ENCODE measurements around the gene DCD. TPM values are rescaled to one million over a fixed set of nuclear protein-coding genes. Genes with fewer than 3 reads are reported as not detected.
A peak's percentile ranks its signal among the peaks of the same experiment; 100 is the strongest.
"Not testable (repeated sequence)": the region's sequence is repeated elsewhere in the genome, so short reads cannot be mapped to it uniquely, and the experiment has no call there.

Gene DCD
- total RNA-seq, 1 experiment from 2014 or later: not detected

DNA sequence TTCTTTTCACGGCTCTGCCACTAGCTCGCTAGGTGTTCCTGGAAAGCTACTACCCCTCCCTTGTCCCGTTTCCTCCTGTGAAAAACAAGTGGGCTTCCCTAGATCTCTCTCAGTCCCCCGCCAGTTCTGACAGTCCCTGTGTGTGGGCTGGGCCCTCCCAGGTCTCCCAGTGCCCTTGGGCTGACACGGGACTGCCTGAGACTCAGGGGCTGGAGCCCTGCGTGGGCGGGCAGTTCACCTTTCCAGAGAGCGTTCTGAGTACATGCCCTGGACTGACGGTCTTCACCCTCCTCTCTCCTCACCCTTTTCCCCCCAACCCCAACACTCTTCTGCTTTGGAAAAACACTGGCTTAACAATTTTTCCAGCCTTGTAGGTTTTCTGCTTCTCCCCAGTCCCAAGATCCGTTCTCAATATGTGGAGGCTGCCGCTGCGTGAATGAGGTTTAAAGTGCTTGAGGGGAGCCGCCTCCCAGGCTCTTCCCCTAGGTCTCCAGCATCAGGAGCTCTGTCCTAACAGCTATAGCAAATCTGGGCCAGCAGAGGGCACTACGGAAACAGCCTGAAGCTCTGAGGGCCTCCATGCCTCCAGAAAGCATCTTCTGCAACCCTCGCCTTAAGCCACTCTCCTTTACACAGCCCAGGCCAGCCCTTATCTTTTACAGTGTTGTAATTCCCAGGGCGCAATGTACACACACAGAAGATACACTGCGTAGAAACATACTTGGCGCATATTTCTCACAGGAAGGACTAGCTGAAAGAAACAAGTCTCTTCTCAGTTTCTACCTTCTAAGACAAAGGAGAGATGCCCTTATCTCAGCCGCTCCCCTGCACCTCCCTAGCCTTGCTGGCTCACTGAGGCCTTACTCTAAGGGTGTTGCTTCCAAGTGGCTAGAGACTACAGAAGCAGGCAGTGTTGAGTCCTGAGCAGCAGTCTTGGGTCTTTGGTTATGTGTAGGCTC, 10.4 kb upstream of the DCD start:
- DNase-seq (ENCODE audit: low read depth): peak; percentile 23
- in situ Hi-C loops (cut with HindIII; ENCODE audit: low pct_unique_long_range_greater_than_20kb, low sequenced_read_pairs): no loop called here

GRCh38 chr12:54657105-54657607, 9.0 kb upstream of the DCD start:
- DNase-seq (ENCODE audit: low read depth): no peak
- in situ Hi-C loops (cut with HindIII; ENCODE audit: low pct_unique_long_range_greater_than_20kb, low sequenced_read_pairs): no loop called here

- no peak for DNase-seq (ENCODE audit: low read depth)
- in situ Hi-C loops (cut with HindIII; ENCODE audit: low pct_unique_long_range_greater_than_20kb, low sequenced_read_pairs): no loop called here
These were observed 6.8 kb upstream of the DCD start for GRCh38 chr12:54654926-54655325.

DNA sequence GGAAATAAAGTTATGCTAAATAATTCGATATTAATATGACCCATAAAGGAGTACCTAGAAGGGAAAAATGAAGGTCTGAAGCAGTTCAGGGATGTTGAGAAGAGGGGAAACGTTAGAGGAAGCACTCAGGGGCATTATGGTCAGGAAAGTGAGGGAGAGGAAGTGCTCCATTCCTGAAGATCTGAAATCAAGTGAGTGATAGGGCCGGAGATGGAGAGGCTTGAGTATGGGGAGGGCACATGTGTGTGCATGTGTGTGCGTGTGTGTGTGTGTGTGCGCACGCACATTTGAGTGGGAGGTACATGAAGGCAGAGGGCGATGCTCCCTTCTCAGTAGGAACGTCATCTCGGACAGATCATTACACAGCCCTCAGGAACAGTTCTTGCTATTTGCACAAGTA, 4.9 kb upstream of the DCD start:
- in situ Hi-C loops (cut with HindIII; ENCODE audit: low pct_unique_long_range_greater_than_20kb, low sequenced_read_pairs): no loop called here
- no peak for DNase-seq (ENCODE audit: low read depth)

- in situ Hi-C loops (cut with HindIII; ENCODE audit: low pct_unique_long_range_greater_than_20kb, low sequenced_read_pairs): no loop called here
- no peak for DNase-seq (ENCODE audit: low read depth)
These were observed 2.7 kb upstream of the DCD start for GRCh38 chr12:54650889-54651288.

GRCh38 chr12:54650409-54650808, 2.2 kb upstream of the DCD start:
- in situ Hi-C loops (cut with HindIII; ENCODE audit: low pct_unique_long_range_greater_than_20kb, low sequenced_read_pairs): no loop called here
- no peak for DNase-seq (ENCODE audit: low read depth)

DNA sequence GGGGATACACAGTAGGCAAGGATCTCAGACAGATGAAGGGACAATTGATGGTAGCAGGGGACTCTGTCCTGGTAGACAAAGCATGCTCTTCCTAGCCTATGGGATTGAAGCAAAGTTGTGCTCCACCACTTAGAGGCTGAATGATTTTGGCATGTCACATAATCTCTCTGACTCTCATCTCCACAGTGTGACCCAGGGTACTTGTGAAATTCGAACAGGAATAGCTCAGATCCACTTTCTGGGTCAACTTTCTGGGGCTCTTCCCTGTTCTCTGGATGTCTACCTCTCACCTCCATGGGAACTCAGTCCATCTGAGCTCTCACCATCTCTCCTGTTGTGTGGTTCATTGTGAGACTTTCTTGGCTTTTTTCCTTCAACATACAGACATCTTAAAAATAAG, 1.7 kb upstream of the DCD start:
- DNase-seq (ENCODE audit: low read depth): no peak
- in situ Hi-C loops (cut with HindIII; ENCODE audit: low pct_unique_long_range_greater_than_20kb, low sequenced_read_pairs): no loop called here

DNA sequence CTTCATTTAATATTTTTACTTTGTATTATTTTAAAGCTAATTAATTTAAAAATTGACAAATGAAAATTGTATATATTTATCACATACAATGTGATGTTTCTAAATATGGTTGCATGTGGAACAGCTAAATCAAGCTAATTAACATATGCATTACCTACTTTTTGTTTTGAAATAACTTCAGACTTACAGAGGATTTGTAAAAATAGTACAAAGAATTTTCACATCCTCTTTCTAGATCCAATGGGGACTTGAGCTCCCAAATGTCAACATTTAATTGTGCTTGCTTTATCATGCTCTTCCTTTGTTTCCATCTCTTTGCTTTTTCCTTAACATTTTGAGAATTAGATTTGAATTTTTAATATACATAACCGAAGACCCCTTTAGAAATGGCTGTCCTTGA, 6.6 kb downstream of the DCD start:
- no peak for DNase-seq (ENCODE audit: low read depth)
- in situ Hi-C loops (cut with HindIII; ENCODE audit: low pct_unique_long_range_greater_than_20kb, low sequenced_read_pairs): no loop called here

- in situ Hi-C loops (cut with HindIII; ENCODE audit: low pct_unique_long_range_greater_than_20kb, low sequenced_read_pairs): no loop called here
- DNase-seq (ENCODE audit: low read depth): no peak
These were observed 7.1 kb downstream of the DCD start for GRCh38 chr12:54641089-54641488.

GRCh38 chr12:54639112-54639511, 9.1 kb downstream of the DCD start:
- DNase-seq (ENCODE audit: low read depth); in situ Hi-C loops (cut with HindIII; ENCODE audit: low pct_unique_long_range_greater_than_20kb, low sequenced_read_pairs): not testable (repeated sequence)

GRCh38 chr12:54634795-54635194, 13.4 kb downstream of the DCD start, which contains the start of gene LACRT:
Gene LACRT, minus strand, starts transcription at chr12:54634895. Its CDS starts 54 bp downstream, at chr12:54634841.
- in situ Hi-C loops (cut with HindIII; ENCODE audit: low pct_unique_long_range_greater_than_20kb, low sequenced_read_pairs): no loop called here

DNA sequence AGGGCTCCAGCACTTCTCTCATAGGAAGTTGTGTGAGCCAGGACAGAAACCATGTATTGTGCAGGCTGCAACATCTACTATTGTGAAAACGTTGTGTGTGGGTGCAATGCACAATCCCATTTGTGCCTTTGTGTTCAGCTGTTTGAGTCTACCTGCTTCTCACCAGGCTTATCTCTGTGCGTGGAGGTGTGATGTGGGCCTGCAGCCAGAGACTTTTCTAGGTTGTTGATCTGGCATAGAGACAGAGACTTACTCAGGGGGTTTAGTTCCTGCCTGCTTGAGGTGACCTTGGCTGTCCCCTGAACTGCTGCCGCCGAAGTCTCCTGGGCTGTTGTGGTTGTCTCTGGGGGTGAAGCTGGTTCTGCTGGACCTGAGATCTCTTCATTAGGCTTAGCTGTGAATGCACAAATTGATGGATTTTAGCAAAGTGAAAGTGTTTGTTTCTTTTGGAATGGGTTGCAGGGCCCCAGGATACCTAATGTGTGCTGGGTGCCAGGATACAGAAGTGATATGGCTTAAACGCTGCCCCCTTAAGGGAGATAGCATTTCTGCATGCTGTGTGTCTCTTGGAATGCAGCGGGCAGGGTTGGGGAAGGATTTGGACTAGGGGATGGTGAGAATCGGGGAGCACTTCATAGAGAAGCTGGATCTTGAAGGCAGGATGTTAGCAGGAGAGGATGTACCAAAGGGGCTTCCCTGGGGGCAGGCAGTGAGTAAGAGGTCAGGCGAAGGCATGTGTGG, 16.0 kb downstream of the DCD start:
- in situ Hi-C loops (cut with HindIII; ENCODE audit: low pct_unique_long_range_greater_than_20kb, low sequenced_read_pairs): no loop called here
- DNase-seq (ENCODE audit: low read depth): no peak

More at GRCh38 chr12:54634795-54635194, 13.4 kb downstream of the DCD start, which contains the start of gene LACRT:
- no peak for DNase-seq (ENCODE audit: low read depth)

GRCh38 chr12:54631551-54631950, 16.6 kb downstream of the DCD start:
- DNase-seq (ENCODE audit: low read depth): no peak
- in situ Hi-C loops (cut with HindIII; ENCODE audit: low pct_unique_long_range_greater_than_20kb, low sequenced_read_pairs): no loop called here

DNA sequence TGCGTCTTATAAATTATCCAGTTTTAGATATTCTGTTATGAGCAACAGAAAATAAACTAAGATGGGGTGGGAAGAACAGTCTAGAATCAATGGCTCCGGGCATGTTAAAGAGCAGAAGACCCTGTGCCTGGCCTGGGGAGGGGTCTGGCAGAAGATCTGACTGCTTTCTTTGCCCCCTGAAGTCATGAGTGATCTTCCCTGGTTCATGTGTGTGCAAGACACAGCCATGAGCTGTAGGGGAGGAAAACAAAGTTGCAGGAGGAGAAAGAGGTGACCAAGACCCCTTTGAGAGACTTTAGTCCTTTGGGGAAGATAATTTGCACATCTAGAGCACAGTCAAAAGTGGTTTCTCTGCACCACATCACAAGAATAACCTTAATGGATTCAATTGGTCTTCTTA, 18.2 kb downstream of the DCD start:
- in situ Hi-C loops (cut with HindIII; ENCODE audit: low pct_unique_long_range_greater_than_20kb, low sequenced_read_pairs): no loop called here
- no peak for DNase-seq (ENCODE audit: low read depth)

DNA sequence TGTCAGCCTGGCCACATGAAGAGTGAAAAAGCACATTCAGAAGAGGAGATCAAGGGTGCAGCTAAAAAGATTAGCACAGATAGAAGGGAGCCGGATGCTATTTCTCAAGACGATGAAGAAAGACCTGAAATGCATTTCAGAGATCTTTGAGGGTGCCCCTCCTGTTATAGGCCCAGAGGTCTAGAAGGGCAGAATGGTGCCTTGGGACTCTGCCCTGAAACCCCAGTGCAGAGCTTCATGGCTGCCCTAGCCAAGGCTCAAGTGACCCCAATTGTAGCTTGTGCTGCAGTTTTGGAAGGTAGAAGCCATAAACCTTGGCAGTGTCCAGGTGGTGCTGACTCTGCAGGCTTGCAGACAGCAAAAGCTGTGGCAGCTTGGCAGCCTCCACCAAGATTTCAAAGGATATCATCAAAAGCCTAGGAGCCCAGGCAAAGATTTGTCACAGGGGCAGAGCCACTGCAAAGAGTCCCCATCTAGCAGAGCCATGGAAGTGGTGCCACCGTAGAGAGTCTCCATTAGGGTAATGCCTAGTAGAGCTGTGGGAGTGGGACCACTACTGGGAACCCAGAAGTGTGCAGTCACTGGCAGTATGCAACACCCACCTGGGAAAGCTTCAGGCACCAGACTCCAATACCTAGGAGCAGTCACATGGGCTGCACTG, 19.8 kb downstream of the DCD start:
- in situ Hi-C loops (cut with HindIII; ENCODE audit: low pct_unique_long_range_greater_than_20kb, low sequenced_read_pairs): no loop called here
- DNase-seq (ENCODE audit: low read depth): no peak

- DNase-seq (ENCODE audit: low read depth): no peak
- in situ Hi-C loops (cut with HindIII; ENCODE audit: low pct_unique_long_range_greater_than_20kb, low sequenced_read_pairs): no loop called here
These were observed 20.9 kb downstream of the DCD start for GRCh38 chr12:54627304-54627703.

DNA sequence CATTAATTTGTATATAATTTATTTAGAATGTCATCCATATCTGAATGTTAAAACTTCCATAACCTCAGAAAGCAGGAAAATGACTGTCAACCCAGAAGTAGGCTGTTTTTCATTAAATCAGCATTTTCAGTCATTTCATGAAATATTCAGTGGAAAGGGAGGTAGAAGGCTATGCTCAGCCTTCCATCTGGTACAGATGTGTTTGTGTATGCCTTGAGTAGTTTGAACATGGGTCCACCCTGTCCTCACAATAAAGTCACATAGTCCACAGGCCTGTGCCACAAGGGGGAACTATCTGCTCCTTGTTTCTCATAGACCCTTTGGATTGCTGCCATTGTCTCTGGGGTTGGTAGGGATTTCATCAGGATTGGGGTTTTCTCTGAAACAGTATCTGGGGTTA, 22.6 kb downstream of the DCD start:
- in situ Hi-C loops (cut with HindIII; ENCODE audit: low pct_unique_long_range_greater_than_20kb, low sequenced_read_pairs): no loop called here
- no peak for DNase-seq (ENCODE audit: low read depth)
